AG04450 (cell line): Measurements from ENCODE around the gene NPTX1. TPM values are rescaled to one million over a fixed set of nuclear protein-coding genes. Genes with fewer than 3 reads are reported as not detected.

ENCODE experiments used
- CTCF ChIA-PET: fragments of 300-600, 350-600 bp; formaldehyde crosslinking; extraction: SDS; loops from one replicate; lab custom pipeline; 2022; ENCODE audit warnings: antibody characterized with exemption, inconsistent platforms; lab: Charles Lee
- POLR2A ChIA-PET: fragments of 350-600 bp; formaldehyde crosslinking; extraction: SDS; loops from one replicate; lab custom pipeline; 2021; ENCODE audit warnings: antibody characterized with exemption, inconsistent platforms; lab: Yijun Ruan, JAX
- DNase-seq: peaks from one replicate; pipeline ENCODE4 v3.0.0-alpha.2; 2011; ENCODE audit warnings: low read depth, low spot score
- H3K27ac ChIP-seq: one replicate; pipeline ENCODE4 v1.5.1; 2012; ENCODE audit warnings: low read depth, low read length, control low read depth
- H3K27me3 ChIP-seq: one replicate; pipeline ENCODE4 v1.6.0; 2012; ENCODE audit warnings: low read length; ENCODE audit not compliant: control insufficient read depth, insufficient read depth
- H3K4me3 ChIP-seq: 2 replicates; pipeline ENCODE4 v1.5.1; 2011; ENCODE audit warnings: mild to moderate bottlenecking, low read depth, low read length, control low read depth
- H3K9me3 ChIP-seq: 2 replicates; pipeline ENCODE4 v1.5.1; 2012; ENCODE audit warnings: low read length; ENCODE audit not compliant: control insufficient read depth, insufficient read depth
- CTCF ChIP-seq: IDR thresholded peaks from 2 replicates; pipeline ENCODE4 v1.5.1; 2011; ENCODE audit warnings: low read depth, low read length, control low read depth, inconsistent platforms
- polyA plus RNA-seq: library from polyadenylated mRNA; depleted of rRNA; stranded (reverse); fragments of >200 nt; gene quantifications from 2 replicates; pipeline ENCODE4 v1.2.3, GENCODE V29; 2011

NPTX1 gene
- polyA plus RNA-seq, 1 experiment: 6.5 TPM

- CTCF ChIA-PET: no interaction called here
- no peak for TF ChIP-seq CTCF
- DNase-seq: no peak
- POLR2A ChIA-PET: interaction anchor here (0.7 kb wide), 2 partner anchors 16 to 99 kb away, joined by 3 to 7 read pairs; no protein-coding TSS in a partner anchor
- Histone ChIP-seq H3K9me3 (no peaks in the 10 kb centered on the region), H3K27ac (no peak overlapping the region), H3K27me3 (no peaks in the 10 kb centered on the region), H3K4me3 (no peak overlapping the region)
These were observed 44.0 kb downstream of the NPTX1 start for GRCh38 chr17:80432350-80432955.

GRCh38 chr17:80431246-80432195 lies 44.9 kb downstream of the NPTX1 start:
- no peak for DNase-seq
- TF ChIP-seq CTCF: no peak
- ChIA-PET POLR2A (interaction anchor here (0.7 to 0.8 kb wide), 2 partner anchors 15 to 23 kb away, joined by 3 to 7 read pairs; no protein-coding TSS in a partner anchor), CTCF (no interaction called here)
- Histone ChIP-seq H3K27ac (no peak overlapping the region), H3K4me3 (no peak overlapping the region), H3K27me3 (no peaks in the 10 kb centered on the region), H3K9me3 (no peaks in the 10 kb centered on the region)

GRCh38 chr17:80430446-80431245 lies 45.8 kb downstream of the NPTX1 start:
- no peak overlapping the region for H3K4me3 ChIP-seq
- TF ChIP-seq CTCF: no peak

GRCh38 chr17:80429356-80430275 lies 46.8 kb downstream of the NPTX1 start:
- Histone ChIP-seq H3K4me3 (no peak overlapping the region), H3K27ac (no peak overlapping the region), H3K27me3 (no peaks in the 10 kb centered on the region), H3K9me3 (no peaks in the 10 kb centered on the region; the same call in 1 of the 2 replicates)
- no peak for DNase-seq
- POLR2A ChIA-PET: no interaction called here
- no peak for TF ChIP-seq CTCF
- CTCF ChIA-PET: no interaction called here

More at GRCh38 chr17:80430446-80431245, 45.8 kb downstream of the NPTX1 start:
- H3K27me3 ChIP-seq: no peaks in the 10 kb centered on the region
- no peak overlapping the region for H3K27ac ChIP-seq
- POLR2A ChIA-PET: no interaction called here
- DNase-seq: no peak
- H3K9me3 ChIP-seq: no peaks in the 10 kb centered on the region
- CTCF ChIA-PET: no interaction called here
